Vagina (tissue), 2 donors: ENCODE data around the gene ATP11B. TPM values are rescaled to one million over a fixed set of nuclear protein-coding genes. Genes with fewer than 3 reads are reported as not detected.

Experiments
- DNase-seq, 2 donors: peaks; one replicate each; pipeline ENCODE4 v3.0.0-alpha.2; 2017; ENCODE audit errors: extremely low spot score in 2 of 2
- H3K27ac ChIP-seq: fragments of 200-600 bp; sonication (generic); one replicate; pipeline ENCODE4 v1.5.1; 2019
- H3K27me3 ChIP-seq: fragments of 200-600 bp; sonication (generic); one replicate; pipeline ENCODE4 v1.5.1; 2019
- H3K36me3 ChIP-seq, 2 donors: fragments of 200-600 bp; sonication (generic); one replicate each; pipeline ENCODE4 v1.5.1; 2017 to 2019
- H3K4me1 ChIP-seq: fragments of 200-600 bp; sonication (generic); one replicate; pipeline ENCODE4 v1.5.1; 2019
- H3K4me3 ChIP-seq, 2 donors: fragments of 200-600 bp; sonication (generic); 1 replicate in 1 of 2; 2 replicates in 1 of 2; pipeline ENCODE4 v1.5.1; 2016 to 2019
- H3K9me3 ChIP-seq: fragments of 200-600 bp; sonication (generic); one replicate; pipeline ENCODE4 v1.5.1; 2019
- CTCF ChIP-seq, 3 experiments: fragments of 450-650 bp in 2 of 3; fragments of 200-600 bp in 1 of 3; sonication (generic) in 1 of 3; IDR thresholded peaks; one replicate each; pipeline ENCODE4 v1.5.1; 2017 to 2019; ENCODE audit warnings: antibody characterized with exemption in 3 of 3, mild to moderate bottlenecking in 2 of 3, moderate library complexity in 2 of 3
- POLR2A ChIP-seq, 2 donors: fragments of 450-650 bp; IDR thresholded peaks; one replicate each; pipeline ENCODE4 v1.6.1; 2017; ENCODE audit warnings: antibody characterized with exemption in 2 of 2, mild to moderate bottlenecking in 2 of 2, moderate library complexity in 2 of 2
- POLR2AphosphoS5 ChIP-seq, 2 donors: sonication (generic); formaldehyde crosslinking; IDR thresholded peaks; one replicate each; pipeline ENCODE4 v1.9.0; 2017; ENCODE audit warnings: antibody characterized with exemption in 2 of 2, mild to moderate bottlenecking in 2 of 2, low read depth in 1 of 2; ENCODE audit not compliant: insufficient read depth in 1 of 2
- intact Hi-C: fragments of 100-400 bp; cut with DNase I; formaldehyde crosslinking; loops from one replicate; pipeline ENCODE4 v1.15.1; 2023
- total RNA-seq: library from RNA; depleted of rRNA; stranded (reverse); fragments of >200 nt; gene quantifications from one replicate; pipeline ENCODE4 v1.2.3, GENCODE V29; 2016

The ATP11B gene
- total RNA-seq, 1 donor from 2014 or later, result 100 TPM

DNA sequence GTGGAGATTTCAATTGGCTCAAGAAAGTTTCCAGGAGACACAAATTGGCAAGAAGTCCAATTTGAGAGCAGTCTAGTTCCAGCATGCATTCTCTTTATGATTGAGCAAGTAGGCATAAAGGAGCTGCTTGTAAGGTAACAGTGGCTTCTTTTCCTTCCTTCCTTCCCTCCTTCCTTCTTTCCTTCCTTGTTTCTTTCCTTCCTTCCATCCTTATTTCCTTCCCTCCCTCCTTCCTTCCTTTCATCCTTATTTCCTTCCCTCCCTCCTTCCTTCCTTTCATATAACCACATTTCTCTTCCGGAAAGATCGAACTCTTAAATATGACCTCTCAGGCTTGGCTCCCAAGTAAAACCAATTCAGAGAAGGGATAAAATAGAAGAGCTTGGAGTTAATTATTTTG, 29.4 kb upstream of the ATP11B start:
- Histone ChIP-seq H3K27me3 (no peaks in the 10 kb centered on the region), H3K4me1 (no peaks in the 10 kb centered on the region), H3K4me3 (no peak overlapping the region), H3K36me3 (no peaks in the 10 kb centered on the region), H3K9me3 (no peaks in the 10 kb centered on the region), H3K27ac (no peak overlapping the region)
- no peak for TF ChIP-seq CTCF (IDR thresholded peaks at IDR 0.05)
- no peak for TF ChIP-seq POLR2AphosphoS5 (IDR thresholded peaks at IDR 0.05; ENCODE audit: insufficient read depth in 1 of 2, low read depth in 1 of 2)
- no peak for TF ChIP-seq POLR2A (IDR thresholded peaks at IDR 0.05)
- DNase-seq, result no peak
- intact Hi-C loops, result no loop called here

DNA sequence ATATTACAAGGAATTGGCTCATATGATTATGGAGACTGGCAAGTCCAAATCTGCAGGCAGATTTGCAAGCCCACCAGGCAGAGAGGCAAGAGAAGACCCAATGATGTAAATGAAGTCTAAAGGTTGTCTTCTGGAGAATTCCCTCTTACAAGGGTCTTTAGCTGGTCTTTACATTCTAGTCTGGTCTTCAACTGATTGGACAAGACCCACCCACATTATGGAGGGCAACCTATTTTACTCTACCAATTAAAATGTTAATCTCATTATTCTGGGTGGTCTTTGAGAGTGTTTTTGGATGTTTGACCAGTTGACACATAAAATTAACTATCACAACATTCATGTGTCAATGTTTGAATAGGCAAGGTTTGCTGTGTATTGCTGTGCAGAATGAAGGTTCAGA, 28.0 kb upstream of the ATP11B start:
- Histone ChIP-seq H3K27me3 (no peaks in the 10 kb centered on the region), H3K4me3 (no peak overlapping the region), H3K36me3 (no peaks in the 10 kb centered on the region), H3K4me1 (no peaks in the 10 kb centered on the region), H3K27ac (no peak overlapping the region), H3K9me3 (no peaks in the 10 kb centered on the region)
- DNase-seq, result no peak
- TF ChIP-seq POLR2A (IDR thresholded peaks at IDR 0.05) (no peak), CTCF (IDR thresholded peaks at IDR 0.05) (no peak), POLR2AphosphoS5 (IDR thresholded peaks at IDR 0.05; ENCODE audit: insufficient read depth in 1 of 2, low read depth in 1 of 2) (no peak)
- intact Hi-C loops, result no loop called here

DNA sequence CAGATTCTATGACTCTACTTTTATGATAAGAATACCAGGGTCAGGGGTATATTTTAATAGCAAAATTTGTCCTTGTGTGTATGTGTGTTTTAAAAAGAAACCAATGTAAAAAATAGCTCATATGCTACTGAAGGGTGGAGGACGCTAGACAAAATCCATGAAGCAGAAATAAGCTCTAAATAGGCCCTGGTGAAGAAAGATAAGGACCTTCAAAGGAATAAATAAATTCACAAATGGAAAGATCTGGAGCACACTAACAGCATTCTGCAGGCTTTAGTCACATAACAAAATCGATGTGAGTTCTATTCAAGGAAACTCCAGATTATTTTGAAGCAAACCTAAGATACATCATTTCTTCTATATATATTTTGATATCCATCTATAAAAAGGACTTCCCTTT, 27.2 kb upstream of the ATP11B start:
- intact Hi-C loops, result no loop called here
- Histone ChIP-seq H3K27ac (no peak overlapping the region), H3K4me3 (no peak overlapping the region), H3K27me3 (no peaks in the 10 kb centered on the region), H3K36me3 (no peaks in the 10 kb centered on the region), H3K9me3 (no peaks in the 10 kb centered on the region), H3K4me1 (no peaks in the 10 kb centered on the region)
- DNase-seq, result no peak
- no peak for TF ChIP-seq CTCF (IDR thresholded peaks at IDR 0.05)
- no peak for TF ChIP-seq POLR2A (IDR thresholded peaks at IDR 0.05)
- TF ChIP-seq POLR2AphosphoS5 (IDR thresholded peaks at IDR 0.05; ENCODE audit: insufficient read depth in 1 of 2, low read depth in 1 of 2), result no peak

- no peak for TF ChIP-seq CTCF (IDR thresholded peaks at IDR 0.05)
- TF ChIP-seq POLR2AphosphoS5 (IDR thresholded peaks at IDR 0.05; ENCODE audit: insufficient read depth in 1 of 2, low read depth in 1 of 2), result no peak
- TF ChIP-seq POLR2A (IDR thresholded peaks at IDR 0.05), result no peak
- Histone ChIP-seq H3K4me1 (no peaks in the 10 kb centered on the region), H3K36me3 (no peaks in the 10 kb centered on the region), H3K27ac (no peak overlapping the region), H3K4me3 (no peak overlapping the region), H3K9me3 (no peaks in the 10 kb centered on the region), H3K27me3 (no peaks in the 10 kb centered on the region)
- intact Hi-C loops, result no loop called here
- DNase-seq, result no peak
These were observed 24.9 kb upstream of the ATP11B start for GRCh38 chr3:182768413-182768812.

GRCh38 chr3:182769673-182770072, 23.6 kb upstream of the ATP11B start:
- DNase-seq, result no peak
- H3K9me3 ChIP-seq, result no peaks in the 10 kb centered on the region
- no peak overlapping the region for H3K27ac ChIP-seq
- H3K36me3 ChIP-seq, result no peaks in the 10 kb centered on the region
- no peaks in the 10 kb centered on the region for H3K4me1 ChIP-seq
- intact Hi-C loops, result no loop called here
- TF ChIP-seq CTCF (IDR thresholded peaks at IDR 0.05), result no peak
- TF ChIP-seq POLR2AphosphoS5 (IDR thresholded peaks at IDR 0.05; ENCODE audit: insufficient read depth in 1 of 2, low read depth in 1 of 2), result no peak
- no peak overlapping the region for H3K4me3 ChIP-seq
- no peaks in the 10 kb centered on the region for H3K27me3 ChIP-seq
